ENCODE data around the gene TBCEL.

TBCEL gene

DNA sequence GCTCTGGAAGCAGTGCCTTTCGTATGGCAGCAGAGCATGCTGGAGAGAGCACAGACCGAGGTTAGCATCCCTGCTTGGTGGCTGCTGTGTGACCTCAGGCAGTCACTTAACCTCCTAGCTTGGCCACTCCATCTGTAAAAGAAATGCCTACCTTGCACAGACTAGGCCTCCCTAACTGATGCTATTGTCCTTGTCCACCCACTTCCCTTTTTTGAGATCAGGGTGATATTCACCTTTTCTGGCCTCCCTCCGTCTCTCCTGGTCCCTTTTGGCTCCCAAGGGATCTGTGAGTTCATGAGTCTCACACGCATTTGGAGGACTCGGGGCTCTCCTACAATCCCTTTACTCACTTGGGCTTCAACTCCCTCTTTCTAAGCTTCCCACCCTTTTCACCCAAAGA, 114.4 kb downstream of the TBCEL start:
- DNase-seq (ENCODE audit: low read depth in 2 of 2) = no peak

DNA sequence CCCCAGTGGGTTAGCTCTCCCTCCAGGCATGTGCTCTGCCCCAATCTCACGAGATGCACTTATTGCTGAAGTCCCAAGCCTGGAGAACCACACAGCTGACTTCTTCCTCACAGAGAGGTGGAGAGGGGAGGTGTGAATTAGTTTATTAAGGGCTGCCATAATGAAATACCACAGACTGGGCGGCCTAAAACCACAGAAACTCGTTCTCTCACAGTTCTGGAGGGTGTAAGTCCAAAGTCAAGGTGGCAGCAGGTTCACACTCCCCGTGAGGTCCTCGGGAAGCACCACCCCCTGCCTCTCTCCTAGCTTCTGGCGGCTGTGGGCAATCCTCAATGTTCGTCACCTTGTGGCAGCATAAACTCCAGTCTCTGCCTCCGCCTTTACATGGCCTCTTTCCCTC, 116.5 kb downstream of the TBCEL start:
- no peak for DNase-seq (ENCODE audit: low read depth in 2 of 2)

Data from stimulated activated CD8-positive, alpha-beta memory T cell treated with anti-CD3 and anti-CD28 coated beads, Interleukin-15, amount 100 ng/mL, for 4 hours (primary cell).